T-helper 22 cell (primary cell): ENCODE measurements around the gene CAPN15.
"Not testable (repeated sequence)": the region's sequence is repeated elsewhere in the genome, so short reads cannot be mapped to it uniquely, and the experiment has no call there.

Experiments
- DNase-seq: peaks from one replicate; pipeline ENCODE4 v3.0.0-alpha.2; 2020; ENCODE audit warnings: low read depth

Gene CAPN15

DNA sequence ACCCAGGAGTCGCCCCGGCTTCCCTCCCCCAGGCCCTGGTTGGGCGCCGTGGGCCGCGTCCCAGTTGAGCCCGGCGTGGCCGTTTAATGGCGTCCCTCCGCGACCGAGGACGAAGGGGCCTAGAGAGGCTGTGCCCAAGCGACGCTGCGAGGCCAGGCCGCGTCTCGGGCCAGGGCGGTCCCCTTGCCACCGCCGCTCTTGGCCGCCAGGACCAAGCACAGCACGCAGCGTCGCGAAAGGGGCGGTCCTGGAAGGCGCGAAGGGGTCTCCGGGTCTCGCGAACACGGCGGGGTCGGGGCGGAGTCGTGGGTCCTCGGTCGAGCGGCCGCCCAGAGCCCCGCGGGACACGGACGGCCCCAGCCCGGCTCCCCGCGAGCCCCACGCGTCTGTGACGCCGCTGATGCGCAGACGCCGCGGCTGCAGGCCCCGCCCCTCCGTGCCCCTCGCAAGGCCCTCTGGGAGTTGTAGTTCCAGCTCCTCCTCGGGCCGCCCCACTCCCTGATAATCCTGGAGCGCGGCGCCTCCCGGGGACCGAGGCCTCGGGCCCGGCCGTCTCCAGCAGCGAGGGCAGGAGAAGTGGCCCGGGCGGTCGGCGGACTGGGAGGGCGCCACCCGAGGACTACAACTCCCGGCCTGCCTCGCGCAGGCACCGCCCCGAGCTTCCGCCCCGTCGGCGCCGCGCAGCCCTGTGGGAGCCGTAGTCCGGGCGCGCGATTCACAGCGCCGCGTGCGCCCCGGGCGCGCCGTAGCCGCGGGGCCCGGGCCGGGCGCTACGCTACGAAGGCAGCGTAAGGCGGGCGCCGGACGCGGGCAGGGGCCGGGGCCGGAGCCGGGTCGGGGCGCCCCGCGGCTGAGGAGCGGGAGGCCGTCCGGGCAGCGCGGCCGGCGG lies at the start of gene CAPN15:
CAPN15 (plus strand) TSS at position 698 of the 889 bp plus-strand sequence. CDS start 19,127 bp downstream, outside the sequence.
- peak; percentile 75 for DNase-seq

DNA sequence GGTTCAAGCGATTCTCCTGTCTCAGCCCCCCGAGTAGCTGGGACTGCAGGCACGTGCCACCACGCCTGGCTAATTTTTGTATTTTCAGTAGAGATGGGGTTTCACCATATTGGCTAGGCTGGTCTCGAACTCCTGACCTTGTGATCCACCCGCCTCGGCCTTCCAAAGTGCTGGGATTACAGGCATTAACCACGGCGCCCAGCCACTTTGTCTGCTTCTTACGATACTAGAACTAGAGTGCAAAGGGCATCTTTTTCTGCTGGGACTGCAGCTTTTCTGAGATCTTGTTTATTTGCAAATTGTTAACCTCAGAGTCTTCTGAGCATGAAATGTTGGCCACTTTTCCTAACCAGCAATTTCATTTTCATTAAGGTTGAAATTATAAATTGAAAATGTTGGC lies 49.2 kb upstream of the CAPN15 start:
- not testable (repeated sequence) for DNase-seq

DNA sequence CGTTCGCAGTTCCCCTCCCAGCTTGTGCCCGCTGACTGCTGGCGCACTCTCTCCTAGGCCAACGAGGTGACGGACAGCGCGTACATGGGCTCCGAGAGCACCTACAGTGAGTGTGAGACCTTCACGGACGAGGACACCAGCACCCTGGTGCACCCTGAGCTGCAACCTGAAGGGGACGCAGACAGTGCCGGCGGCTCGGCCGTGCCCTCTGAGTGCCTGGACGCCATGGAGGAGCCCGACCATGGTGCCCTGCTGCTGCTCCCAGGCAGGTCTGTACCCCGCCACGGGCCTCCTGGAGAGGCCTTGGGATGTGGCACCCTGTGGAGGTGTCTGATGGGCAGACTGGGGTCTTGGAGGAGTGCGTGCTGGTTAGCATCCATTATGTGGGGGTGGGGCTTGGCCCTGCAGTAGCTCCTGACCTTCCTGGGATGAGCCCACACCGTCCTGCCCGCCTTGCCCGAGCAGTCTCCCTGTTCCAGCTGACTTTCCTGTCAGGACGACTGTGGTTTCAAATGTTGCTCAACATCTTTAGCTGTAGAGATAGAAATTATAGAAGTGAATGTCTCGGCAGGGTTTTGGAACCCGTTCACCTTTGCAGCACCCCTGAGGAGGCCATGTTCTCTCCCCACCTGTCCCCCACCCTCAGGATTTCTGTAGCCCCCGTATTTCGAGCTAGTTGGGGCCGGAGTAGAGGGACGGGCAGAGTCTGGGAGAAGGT lies 44.9 kb upstream of the CAPN15 start:
- no peak for DNase-seq

GRCh38 chr16:483341-484075 lies 44.0 kb upstream of the CAPN15 start:
- no peak for DNase-seq

GRCh38 chr16:489606-490005 lies 37.9 kb upstream of the CAPN15 start:
- DNase-seq, result no peak

DNA sequence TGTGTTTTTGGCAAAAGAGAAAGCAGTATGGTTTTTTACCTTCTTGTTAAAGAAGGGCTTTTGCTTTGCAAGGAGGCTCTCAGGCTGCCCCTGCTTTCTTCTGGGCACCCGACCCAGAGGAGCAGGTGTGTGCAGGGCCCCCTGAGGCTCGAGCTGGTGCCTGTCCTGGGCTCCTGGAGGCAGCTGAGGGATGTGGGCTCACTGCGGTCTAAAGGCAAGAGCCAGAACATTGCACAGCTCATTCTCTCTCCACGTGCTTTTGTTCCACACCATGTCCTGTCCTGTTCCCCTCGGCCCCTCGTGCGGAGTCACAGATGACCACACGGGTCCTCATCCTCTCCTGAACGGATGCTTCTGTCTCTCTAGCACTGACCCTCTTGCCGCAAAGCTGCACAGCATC lies 36.7 kb upstream of the CAPN15 start:
- no peak for DNase-seq

GRCh38 chr16:491220-491919 lies 36.1 kb upstream of the CAPN15 start:
- no peak for DNase-seq

DNA sequence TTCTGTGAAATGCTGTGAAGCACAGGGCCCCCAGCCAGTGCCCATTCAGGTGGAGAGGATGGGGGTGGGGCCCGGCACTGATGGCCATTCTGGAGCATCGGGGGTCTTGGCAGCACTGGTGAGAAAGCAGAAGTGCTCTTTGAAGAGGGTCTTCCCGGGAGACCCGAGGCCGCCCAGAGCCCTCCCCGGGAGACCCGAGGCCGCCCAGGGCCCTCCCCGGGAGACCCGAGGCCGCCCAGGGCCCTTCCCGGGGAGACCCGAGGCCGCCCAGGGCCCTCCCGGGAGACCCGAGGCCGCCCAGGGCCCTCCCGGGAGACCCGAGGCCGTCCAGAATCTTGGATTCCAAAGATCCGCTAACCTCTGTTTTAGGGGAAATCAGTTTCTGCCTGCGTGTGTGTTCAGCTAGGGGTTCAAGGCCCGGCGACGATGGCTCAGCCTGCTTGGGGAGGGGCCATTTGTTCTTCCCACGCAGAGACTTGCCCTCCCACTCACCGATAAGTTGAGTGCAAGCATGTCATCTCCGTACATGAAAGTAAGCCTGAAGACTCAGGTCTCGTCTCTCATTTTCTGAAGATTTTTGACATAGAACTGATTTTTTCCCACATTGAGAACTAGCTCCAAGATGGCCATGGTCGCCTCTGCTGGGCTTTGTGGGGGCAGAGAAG lies 35.2 kb upstream of the CAPN15 start:
- DNase-seq, result no peak

DNA sequence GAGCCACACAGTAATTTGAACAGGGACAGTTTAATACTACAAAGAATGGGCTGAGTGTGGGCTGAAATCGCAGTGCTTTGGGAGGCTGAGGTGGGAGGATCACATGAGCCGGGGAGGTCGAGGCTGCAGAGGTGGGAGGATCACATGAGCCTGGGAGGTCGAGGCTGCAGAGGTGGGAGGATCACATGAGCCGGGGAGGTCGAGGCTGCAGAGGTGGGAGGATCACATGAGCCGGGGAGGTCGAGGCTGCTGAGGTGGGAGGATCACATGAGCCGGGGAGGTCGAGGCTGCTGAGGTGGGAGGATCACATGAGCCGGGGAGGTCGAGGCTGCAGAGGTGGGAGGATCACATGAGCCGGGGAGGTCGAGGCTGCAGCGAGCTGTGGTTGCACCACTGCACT lies 32.8 kb upstream of the CAPN15 start:
- DNase-seq, result not testable (repeated sequence)

DNA sequence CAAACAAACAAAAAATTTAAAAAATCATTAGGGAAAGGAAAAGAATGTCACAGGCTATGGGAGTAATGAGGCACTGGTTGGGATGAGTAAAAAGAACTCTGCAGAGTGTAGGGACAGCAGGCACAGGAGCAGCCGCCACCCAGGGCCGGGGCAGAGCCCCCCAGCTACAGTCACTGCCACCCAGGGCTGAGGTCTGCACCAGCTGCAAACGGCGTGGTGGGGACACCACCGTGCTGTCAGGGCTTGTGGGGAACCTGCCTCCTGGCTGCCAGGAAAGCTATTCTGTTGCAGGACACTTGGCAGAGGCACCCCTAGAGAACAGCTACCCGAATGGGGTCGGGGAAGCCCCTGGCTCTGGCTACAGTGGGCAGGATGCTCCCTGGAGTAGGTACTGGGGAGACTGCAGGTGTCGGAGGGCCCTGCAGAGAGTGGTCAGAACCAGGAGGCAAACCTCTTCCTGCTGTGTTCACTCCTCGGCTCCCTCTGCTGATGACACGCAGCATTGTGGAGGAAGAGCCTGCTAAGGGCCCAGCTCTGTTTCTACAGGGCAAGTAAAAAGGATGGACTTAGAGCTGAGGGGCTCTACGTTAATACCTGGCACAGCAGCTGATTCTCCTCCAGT lies 32.3 kb upstream of the CAPN15 start:
- DNase-seq, result no peak

- DNase-seq, result no peak
These were observed 31.2 kb upstream of the CAPN15 start for GRCh38 chr16:496097-496886.

GRCh38 chr16:497258-497657 lies 30.3 kb upstream of the CAPN15 start:
- no peak for DNase-seq

GRCh38 chr16:499924-500323 lies 27.6 kb upstream of the CAPN15 start:
- no peak for DNase-seq

GRCh38 chr16:500709-501108 lies 26.8 kb upstream of the CAPN15 start:
- DNase-seq, result no peak

GRCh38 chr16:502179-502943 lies 25.2 kb upstream of the CAPN15 start:
- no peak for DNase-seq

- no peak for DNase-seq
These were observed 24.1 kb upstream of the CAPN15 start for GRCh38 chr16:503150-504071.

DNA sequence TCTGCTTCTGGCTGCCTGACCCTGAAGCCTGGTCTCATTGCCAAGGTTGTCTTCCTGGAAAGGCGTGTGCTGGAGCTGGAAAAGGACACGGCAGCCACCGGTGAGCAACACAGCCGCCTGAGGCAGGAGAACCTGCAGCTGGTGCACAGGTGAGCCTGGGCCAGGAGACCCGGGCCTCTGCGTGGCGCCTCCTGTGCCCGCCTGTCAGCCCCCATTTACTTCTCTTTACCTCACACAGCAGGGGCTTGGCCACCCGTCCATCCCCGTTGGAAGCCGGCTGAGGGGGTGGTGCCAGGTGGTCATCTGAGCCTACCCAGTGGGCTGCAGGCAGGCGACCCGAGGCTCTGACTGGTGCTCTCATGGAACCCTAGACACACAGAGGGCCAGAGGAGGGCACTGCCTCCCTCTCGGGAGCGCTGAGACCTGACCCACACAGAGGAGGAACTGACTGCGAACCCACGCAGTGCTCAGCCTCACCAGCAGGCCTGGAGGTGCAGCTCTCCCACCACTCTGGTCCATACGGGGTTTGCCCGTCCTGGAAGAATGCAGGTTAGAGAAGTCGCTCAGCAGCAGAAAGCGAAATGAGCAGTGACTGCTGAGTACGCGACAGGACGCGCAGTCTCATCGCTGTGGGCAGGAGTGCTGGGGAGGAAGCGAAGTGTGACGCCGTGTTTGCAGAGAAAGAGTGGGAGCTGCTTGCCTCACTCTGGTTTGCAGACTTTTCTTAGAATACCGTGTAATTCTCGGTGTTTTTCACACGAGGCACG lies 21.9 kb upstream of the CAPN15 start:
- no peak for DNase-seq

GRCh38 chr16:506246-506546 lies 21.3 kb upstream of the CAPN15 start:
- no peak for DNase-seq
